Islet precursor cell (in vitro differentiated cells): ENCODE measurements around the gene AXDND1.

Source experiments
- DNase-seq: peaks from one replicate; pipeline ENCODE4 v3.0.0-alpha.2; 2018

The AXDND1 gene

GRCh38 chr1:179586107-179586823 is 220.5 kb downstream of the AXDND1 start:
- DNase-seq: peak; percentile 90

GRCh38 chr1:179587336-179587735 is 221.6 kb downstream of the AXDND1 start:
- DNase-seq: no peak

GRCh38 chr1:179588425-179589024 is 222.8 kb downstream of the AXDND1 start:
- no peak for DNase-seq

GRCh38 chr1:179589509-179589908 is 223.7 kb downstream of the AXDND1 start:
- DNase-seq: no peak

GRCh38 chr1:179590671-179591070 is 224.9 kb downstream of the AXDND1 start:
- no peak for DNase-seq

- DNase-seq: no peak
Observed at GRCh38 chr1:179591253-179591591, 225.5 kb downstream of the AXDND1 start.

GRCh38 chr1:179591592-179592580 is 226.1 kb downstream of the AXDND1 start, which contains the start of gene TDRD5:
Gene TDRD5 (plus strand): TSS chr1:179591832. CDS start chr1:179592616, 784 bp downstream.
- DNase-seq: peak; percentile 63

GRCh38 chr1:179598631-179599030 is 232.9 kb downstream of the AXDND1 start:
- DNase-seq: no peak

GRCh38 chr1:179599623-179600249 is 234.0 kb downstream of the AXDND1 start:
- DNase-seq: no peak

- DNase-seq: no peak
Observed at GRCh38 chr1:179601093-179601492, 235.3 kb downstream of the AXDND1 start.
